ENCODE data around the gene RAB26.

Gene RAB26

GRCh38 chr16:2189252-2189893, 40.9 kb downstream of the RAB26 start:
- no peak for DNase-seq (ENCODE audit: low read depth, low spot score)
- no peak overlapping the region for H3K4me3 ChIP-seq (ENCODE audit: low read length)
- no CpG with 5 or more reads among the region's 25 CpGs for WGBS (ENCODE audit: insufficient coverage, insufficient read length)

GRCh38 chr16:2190002-2190658, 41.7 kb downstream of the RAB26 start:
- WGBS (ENCODE audit: insufficient coverage, insufficient read length): no CpG with 5 or more reads among the region's 24 CpGs
- Histone ChIP-seq H3K27ac (ENCODE audit: low read length) (no peak overlapping the region), H3K27me3 (ENCODE audit: control insufficient read depth, insufficient read depth, low read length) (no peaks in the 10 kb centered on the region)

More at GRCh38 chr16:2189252-2189893, 40.9 kb downstream of the RAB26 start:
- Histone ChIP-seq H3K4me1 (ENCODE audit: control insufficient read depth, insufficient read depth, low read length) (no peaks in the 10 kb centered on the region), H3K27ac (ENCODE audit: low read length) (no peak overlapping the region), H3K9me3 (ENCODE audit: control insufficient read depth, insufficient read depth, low read length) (no peaks in the 10 kb centered on the region), H3K36me3 (ENCODE audit: control insufficient read depth, insufficient read depth, low read length) (no peaks in the 10 kb centered on the region; the same call in 1 of the 2 replicates), H3K27me3 (ENCODE audit: control insufficient read depth, insufficient read depth, low read length) (no peaks in the 10 kb centered on the region)

GRCh38 chr16:2190659-2191445, 42.4 kb downstream of the RAB26 start:
- no peak for DNase-seq (ENCODE audit: low read depth, low spot score)
- H3K9me3 ChIP-seq (ENCODE audit: control insufficient read depth, insufficient read depth, low read length): no peaks in the 10 kb centered on the region
- no CpG with 5 or more reads among the region's 25 CpGs for WGBS (ENCODE audit: insufficient coverage, insufficient read length)
- H3K36me3 ChIP-seq (ENCODE audit: control insufficient read depth, insufficient read depth, low read length): no peaks in the 10 kb centered on the region
- H3K4me3 ChIP-seq (ENCODE audit: low read length): no peak overlapping the region
- H3K4me1 ChIP-seq (ENCODE audit: control insufficient read depth, insufficient read depth, low read length): peaks cover 5% of the 10 kb centered on the region; the same call in 1 of the 2 replicates
- no peak overlapping the region for H3K27ac ChIP-seq (ENCODE audit: low read length)
- no peaks in the 10 kb centered on the region for H3K27me3 ChIP-seq (ENCODE audit: control insufficient read depth, insufficient read depth, low read length)

More at GRCh38 chr16:2190002-2190658, 41.7 kb downstream of the RAB26 start:
- H3K4me1 ChIP-seq (ENCODE audit: control insufficient read depth, insufficient read depth, low read length): no peaks in the 10 kb centered on the region
- H3K4me3 ChIP-seq (ENCODE audit: low read length): no peak overlapping the region
- no peaks in the 10 kb centered on the region for H3K36me3 ChIP-seq (ENCODE audit: control insufficient read depth, insufficient read depth, low read length)
- no peak for DNase-seq (ENCODE audit: low read depth, low spot score)
- no peaks in the 10 kb centered on the region for H3K9me3 ChIP-seq (ENCODE audit: control insufficient read depth, insufficient read depth, low read length)

GRCh38 chr16:2191446-2191706, 43.0 kb downstream of the RAB26 start:
- no peaks in the 10 kb centered on the region for H3K27me3 ChIP-seq (ENCODE audit: control insufficient read depth, insufficient read depth, low read length)
- H3K36me3 ChIP-seq (ENCODE audit: control insufficient read depth, insufficient read depth, low read length): no peaks in the 10 kb centered on the region
- no peaks in the 10 kb centered on the region for H3K9me3 ChIP-seq (ENCODE audit: control insufficient read depth, insufficient read depth, low read length)
- DNase-seq (ENCODE audit: low read depth, low spot score): no peak
- no peak overlapping the region for H3K4me3 ChIP-seq (ENCODE audit: low read length)
- peaks cover 5% of the 10 kb centered on the region; the same call in 1 of the 2 replicates for H3K4me1 ChIP-seq (ENCODE audit: control insufficient read depth, insufficient read depth, low read length)
- no CpG with 5 or more reads among the region's 11 CpGs for WGBS (ENCODE audit: insufficient coverage, insufficient read length)
- no peak overlapping the region for H3K27ac ChIP-seq (ENCODE audit: low read length)

GRCh38 chr16:2194166-2194834, 45.9 kb downstream of the RAB26 start:
- no CpG with 5 or more reads among the region's 16 CpGs for WGBS (ENCODE audit: insufficient coverage, insufficient read length)
- Histone ChIP-seq H3K27me3 (ENCODE audit: control insufficient read depth, insufficient read depth, low read length) (peaks cover 7% of the 10 kb centered on the region; the same call in 1 of the 2 replicates), H3K9me3 (ENCODE audit: control insufficient read depth, insufficient read depth, low read length) (no peaks in the 10 kb centered on the region), H3K36me3 (ENCODE audit: control insufficient read depth, insufficient read depth, low read length) (no peaks in the 10 kb centered on the region), H3K4me1 (ENCODE audit: control insufficient read depth, insufficient read depth, low read length) (peaks cover 5% of the 10 kb centered on the region; the same call in 1 of the 2 replicates), H3K4me3 (ENCODE audit: low read length) (no peak overlapping the region), H3K27ac (ENCODE audit: low read length) (no peak overlapping the region)
- no peak for DNase-seq (ENCODE audit: low read depth, low spot score)

GRCh38 chr16:2194852-2195321, 46.5 kb downstream of the RAB26 start:
- no CpG with 5 or more reads among the region's 10 CpGs for WGBS (ENCODE audit: insufficient coverage, insufficient read length)
- no peaks in the 10 kb centered on the region for H3K36me3 ChIP-seq (ENCODE audit: control insufficient read depth, insufficient read depth, low read length)
- no peak overlapping the region for H3K27ac ChIP-seq (ENCODE audit: low read length)
- no peak for DNase-seq (ENCODE audit: low read depth, low spot score)
- peaks cover 7% of the 10 kb centered on the region; the same call in 1 of the 2 replicates for H3K27me3 ChIP-seq (ENCODE audit: control insufficient read depth, insufficient read depth, low read length)
- peak overlapping the region; percentile 57; the same call in 1 of the 2 replicates for H3K4me3 ChIP-seq (ENCODE audit: low read length)
- H3K4me1 ChIP-seq (ENCODE audit: control insufficient read depth, insufficient read depth, low read length): peaks cover 5% of the 10 kb centered on the region; the same call in 1 of the 2 replicates
- H3K9me3 ChIP-seq (ENCODE audit: control insufficient read depth, insufficient read depth, low read length): no peaks in the 10 kb centered on the region

GRCh38 chr16:2195322-2196161, 47.1 kb downstream of the RAB26 start:
- Histone ChIP-seq H3K27me3 (ENCODE audit: control insufficient read depth, insufficient read depth, low read length) (peaks cover 7% of the 10 kb centered on the region; the same call in 1 of the 2 replicates), H3K4me3 (ENCODE audit: low read length) (peak overlapping the region; percentile 57; the same call in 1 of the 2 replicates), H3K9me3 (ENCODE audit: control insufficient read depth, insufficient read depth, low read length) (no peaks in the 10 kb centered on the region), H3K27ac (ENCODE audit: low read length) (no peak overlapping the region), H3K36me3 (ENCODE audit: control insufficient read depth, insufficient read depth, low read length) (no peaks in the 10 kb centered on the region), H3K4me1 (ENCODE audit: control insufficient read depth, insufficient read depth, low read length) (peaks cover 5% of the 10 kb centered on the region; the same call in 1 of the 2 replicates)
- DNase-seq (ENCODE audit: low read depth, low spot score): no peak
- no CpG with 5 or more reads among the region's 49 CpGs for WGBS (ENCODE audit: insufficient coverage, insufficient read length)

GRCh38 chr16:2196162-2196980, 47.9 kb downstream of the RAB26 start, which contains the start of gene CASKIN1:
Gene CASKIN1 (minus strand): TSS chr16:2196605. CDS start chr16:2196432, 173 bp downstream.
- Histone ChIP-seq H3K9me3 (ENCODE audit: control insufficient read depth, insufficient read depth, low read length) (no peaks in the 10 kb centered on the region), H3K27ac (ENCODE audit: low read length) (no peak within 1 kb of the TSS), H3K4me1 (ENCODE audit: control insufficient read depth, insufficient read depth, low read length) (peaks cover 5% of the 10 kb centered on the region; the same call in 1 of the 2 replicates), H3K4me3 (ENCODE audit: low read length) (peak within 1 kb of the TSS; percentile 57; the same call in 1 of the 2 replicates), H3K36me3 (ENCODE audit: control insufficient read depth, insufficient read depth, low read length) (no peaks in the 10 kb centered on the region), H3K27me3 (ENCODE audit: control insufficient read depth, insufficient read depth, low read length) (peaks cover 7% of the 10 kb centered on the region; the same call in 1 of the 2 replicates)
- no peak for DNase-seq (ENCODE audit: low read depth, low spot score)
- WGBS (ENCODE audit: insufficient coverage, insufficient read length): no CpG with 5 or more reads among the region's 129 CpGs
